Activated naive CD4-positive, alpha-beta T cell treated with anti-CD3 and anti-CD28 coated beads, Interleukin-2, amount 50 U/mL, for 16 hours (primary cell): ENCODE results near the gene SIL1.
"Not testable (repeated sequence)": the region's sequence is repeated elsewhere in the genome, so short reads cannot be mapped to it uniquely, and the experiment has no call there.

Experiments
- DNase-seq: peaks from one replicate; pipeline ENCODE4 v3.0.0-alpha.2; 2020

SIL1 gene

DNA sequence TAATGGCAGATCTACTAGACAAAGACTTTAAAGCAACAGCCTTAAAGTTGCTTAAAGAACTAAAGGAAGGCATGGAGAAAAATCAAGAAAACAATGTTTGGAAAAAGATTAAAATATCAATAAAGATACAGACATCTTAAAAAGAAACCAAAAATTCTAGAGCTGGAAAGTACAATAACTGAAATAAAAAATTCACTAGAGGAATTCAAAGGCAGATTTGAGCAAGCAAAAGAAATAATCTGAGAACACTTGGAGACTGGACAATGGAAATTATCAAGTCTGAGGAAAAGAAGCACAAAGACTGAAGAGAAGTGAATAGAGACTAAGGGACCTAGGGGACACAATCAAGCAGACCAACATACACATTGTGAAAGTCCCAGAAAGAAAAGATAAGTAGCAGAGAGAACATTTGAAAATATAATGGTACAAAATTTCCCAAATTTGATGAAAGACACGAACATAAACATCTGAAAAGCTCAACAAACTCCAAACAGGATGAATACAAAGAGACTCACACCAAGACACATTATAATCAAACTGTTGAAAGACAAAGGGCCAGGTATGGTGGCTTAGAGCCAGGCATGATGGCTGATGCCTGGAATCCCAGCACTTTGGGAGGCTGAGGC is 26.3 kb downstream of the SIL1 start:
- no peak for DNase-seq

DNA sequence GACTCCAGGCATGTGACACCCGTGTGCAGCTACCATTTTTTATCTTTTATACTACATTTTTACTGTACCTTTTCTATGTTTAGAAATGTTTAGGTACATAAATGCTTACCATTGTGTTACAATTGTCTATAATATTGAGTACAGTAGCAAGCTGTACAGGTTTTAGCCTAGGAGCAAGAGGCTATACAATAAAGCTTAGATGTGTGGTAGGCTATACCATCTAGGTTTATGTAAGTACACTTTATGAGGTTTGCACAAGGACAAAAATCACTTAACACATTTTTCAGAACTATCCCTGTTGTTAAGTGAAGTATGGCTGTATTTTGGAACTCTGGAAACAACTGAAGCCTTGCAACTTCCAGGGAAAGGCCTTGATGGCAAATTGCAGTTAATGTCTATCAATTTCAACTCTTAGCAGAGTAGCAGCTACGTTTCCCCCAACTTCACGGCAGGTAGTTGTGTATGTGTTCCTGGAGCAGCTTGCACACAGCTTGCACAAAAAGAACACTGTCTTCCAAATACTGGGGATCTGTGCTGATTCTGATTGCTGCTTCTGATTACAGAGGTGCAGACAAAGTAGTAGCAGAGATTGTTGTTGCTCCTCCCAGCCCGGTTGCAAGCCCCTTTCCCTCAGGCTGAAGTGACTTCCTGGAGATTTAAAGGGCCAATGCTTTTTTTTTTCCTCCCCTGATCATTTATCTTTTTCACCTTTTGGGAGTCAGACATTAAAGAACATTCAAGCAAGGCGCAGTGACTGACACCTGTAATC is 30.0 kb downstream of the SIL1 start:
- no peak for DNase-seq

DNA sequence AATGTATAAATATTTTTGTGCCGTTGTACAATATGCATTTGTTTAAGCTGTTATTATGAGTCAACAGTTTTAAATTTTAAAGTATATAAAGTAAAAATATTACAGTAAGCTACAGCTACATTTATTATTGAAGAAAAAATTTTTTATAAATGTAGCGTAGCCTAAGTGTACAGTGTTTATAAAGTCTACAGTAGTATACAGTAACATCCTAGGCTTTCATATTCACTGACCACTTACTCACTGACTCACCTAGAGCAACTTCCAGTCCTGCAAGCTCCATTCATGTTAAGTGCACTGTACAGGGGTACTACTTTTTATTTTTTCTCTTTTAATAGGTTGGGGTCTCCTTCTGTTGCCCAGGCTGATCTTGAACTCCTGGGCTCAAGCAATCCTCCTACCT is 30.6 kb downstream of the SIL1 start:
- DNase-seq = no peak

DNA sequence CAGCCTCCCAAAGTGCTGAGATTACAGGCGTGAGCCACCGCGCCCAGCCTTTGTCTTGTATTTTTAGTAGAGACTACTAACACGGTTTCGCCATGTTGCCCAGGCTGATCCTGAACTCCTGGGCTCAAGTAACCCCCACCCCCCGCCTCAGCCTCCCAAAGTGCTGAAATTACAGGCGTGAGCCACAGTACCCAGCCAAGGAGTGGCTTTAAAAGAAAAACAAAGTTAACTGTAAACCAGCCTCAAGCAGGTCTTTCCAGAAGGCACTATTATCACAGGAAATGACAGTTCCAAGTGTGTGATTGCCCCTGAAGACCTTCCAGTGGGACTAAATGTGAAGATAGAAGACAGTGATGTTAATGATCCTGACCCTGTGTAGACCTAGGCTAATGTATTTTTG is 31.1 kb downstream of the SIL1 start:
- DNase-seq = no peak

DNA sequence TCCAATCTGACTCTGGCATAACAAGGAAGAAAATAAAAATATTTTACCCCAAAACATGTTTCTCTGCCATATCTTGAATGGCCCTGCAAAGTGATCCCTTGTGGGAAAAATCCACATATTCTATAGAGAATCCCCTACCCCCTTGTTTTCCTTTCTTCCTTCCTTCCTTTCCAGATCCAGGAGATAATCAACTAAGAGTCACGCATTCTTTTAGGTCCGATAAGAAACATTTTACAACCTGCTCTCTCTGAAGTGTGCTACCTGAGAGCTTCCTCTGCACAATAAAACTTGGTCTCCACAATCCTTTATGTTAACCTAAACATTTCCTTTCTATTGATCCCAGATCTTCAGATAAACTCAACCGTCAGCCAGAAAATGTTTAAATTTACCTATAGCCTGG is 33.3 kb downstream of the SIL1 start:
- not testable (repeated sequence) for DNase-seq

DNA sequence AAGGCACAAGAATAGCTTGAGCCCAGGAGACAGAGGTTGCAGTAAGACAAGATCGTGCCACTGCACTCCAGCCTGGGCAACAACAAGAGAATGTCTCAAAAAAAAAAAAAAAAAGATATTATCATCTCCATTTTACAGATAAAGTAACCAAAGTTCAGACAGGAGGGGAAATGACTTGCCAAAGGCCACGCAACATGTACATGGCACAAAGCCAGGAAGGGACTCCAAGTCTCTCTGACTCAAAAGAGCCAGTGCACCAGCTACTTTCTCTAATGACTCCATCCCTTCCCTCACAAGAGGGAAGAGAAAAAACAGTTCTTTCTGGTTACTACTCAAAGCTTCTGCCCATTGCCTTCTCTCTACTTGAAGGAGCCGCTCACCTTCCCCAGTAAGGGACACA is 34.1 kb downstream of the SIL1 start:
- no peak for DNase-seq

DNA sequence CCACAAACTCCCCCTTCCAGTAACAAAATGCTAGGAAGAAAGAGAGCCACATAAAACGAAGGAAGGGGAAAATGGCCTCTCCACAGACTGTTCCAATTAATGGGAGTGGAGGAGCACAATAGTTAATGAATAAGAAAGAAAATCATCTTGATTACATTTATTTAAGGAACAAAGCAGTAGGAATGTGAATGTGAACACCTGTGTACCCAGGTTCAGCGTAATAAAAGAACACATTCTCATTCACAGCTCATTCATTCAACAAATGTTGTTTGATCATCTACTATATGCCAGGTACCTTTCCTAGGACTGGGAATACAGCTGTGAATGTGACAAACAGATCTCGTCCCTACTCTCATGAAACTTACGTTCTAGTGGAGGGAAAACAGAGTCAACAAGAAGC is 35.7 kb downstream of the SIL1 start:
- DNase-seq = no peak

DNA sequence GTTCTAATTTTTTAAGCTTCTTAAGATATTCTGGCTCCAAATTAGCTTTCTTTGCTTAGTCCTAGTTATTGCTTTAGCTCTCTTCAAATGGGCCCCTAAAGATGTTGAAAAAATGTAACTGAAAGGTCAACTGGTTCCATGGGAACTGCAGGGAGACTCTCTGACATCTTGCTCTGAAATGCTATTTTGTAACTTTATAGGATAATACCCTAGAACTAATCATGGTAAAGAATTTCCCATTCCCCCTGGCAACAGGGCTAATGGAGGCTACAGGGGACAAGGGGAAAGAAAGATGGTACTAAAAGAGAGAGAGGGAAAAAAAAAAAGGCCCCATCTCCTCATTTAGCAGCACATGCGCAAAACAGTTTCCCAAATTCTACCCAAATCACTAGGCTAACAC is 39.4 kb downstream of the SIL1 start:
- no peak for DNase-seq

DNA sequence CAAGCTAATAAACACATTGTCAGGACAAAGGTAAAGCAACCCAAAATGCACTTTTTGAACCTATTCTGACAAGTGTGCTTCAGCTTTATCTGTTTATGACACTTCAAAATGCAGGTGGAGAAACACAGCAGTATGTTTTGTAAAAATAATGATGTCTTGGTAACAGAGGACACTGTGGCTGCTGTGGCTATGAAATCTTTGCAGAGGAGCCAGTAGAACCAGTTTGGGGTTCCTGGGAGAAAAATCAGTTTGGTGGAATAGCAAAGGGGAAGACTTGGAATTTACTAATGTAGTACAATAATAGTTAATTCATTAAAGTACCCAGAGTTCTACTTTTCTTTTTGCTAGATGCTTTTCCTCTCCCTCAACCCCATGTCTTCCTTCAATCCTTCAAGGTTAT is 40.6 kb downstream of the SIL1 start:
- DNase-seq = no peak

DNA sequence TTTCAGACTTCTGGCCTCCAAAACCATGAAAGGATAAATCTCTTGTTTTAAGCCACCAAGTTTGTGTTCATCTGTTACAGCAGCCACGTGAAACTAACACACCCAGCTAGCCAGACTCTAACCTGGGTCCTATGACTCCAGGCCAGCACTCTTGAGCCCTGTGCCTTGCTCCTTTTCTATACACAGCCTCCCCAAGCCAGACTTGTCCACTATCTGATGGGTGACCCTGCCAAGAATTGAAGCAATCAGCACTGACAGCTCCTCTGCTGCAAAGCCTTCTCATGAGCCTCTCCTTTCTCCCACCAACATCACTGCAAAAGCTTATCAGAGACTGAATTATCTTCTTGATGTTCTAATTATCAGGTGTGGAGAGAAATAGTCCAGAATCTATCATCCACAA is 41.4 kb downstream of the SIL1 start:
- no peak for DNase-seq

DNA sequence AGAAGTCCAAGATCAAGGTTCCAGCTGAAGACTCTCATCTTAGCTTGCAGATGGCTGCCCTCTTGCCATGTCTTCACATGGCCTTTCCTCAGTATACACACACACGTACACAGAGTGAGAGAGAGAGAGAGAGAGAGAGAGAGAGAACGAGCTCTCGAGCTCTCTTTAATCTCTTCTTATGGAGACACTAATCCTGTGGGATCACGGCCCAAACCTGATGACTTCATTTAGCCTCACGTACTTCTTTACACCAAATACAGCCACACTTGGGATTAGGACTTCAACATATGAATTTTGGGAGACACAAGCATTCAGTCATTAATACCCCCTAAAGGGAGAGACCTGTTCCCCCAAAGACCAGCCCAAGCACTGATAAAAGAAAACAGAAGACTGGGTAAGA is 42.8 kb downstream of the SIL1 start:
- no peak for DNase-seq

DNA sequence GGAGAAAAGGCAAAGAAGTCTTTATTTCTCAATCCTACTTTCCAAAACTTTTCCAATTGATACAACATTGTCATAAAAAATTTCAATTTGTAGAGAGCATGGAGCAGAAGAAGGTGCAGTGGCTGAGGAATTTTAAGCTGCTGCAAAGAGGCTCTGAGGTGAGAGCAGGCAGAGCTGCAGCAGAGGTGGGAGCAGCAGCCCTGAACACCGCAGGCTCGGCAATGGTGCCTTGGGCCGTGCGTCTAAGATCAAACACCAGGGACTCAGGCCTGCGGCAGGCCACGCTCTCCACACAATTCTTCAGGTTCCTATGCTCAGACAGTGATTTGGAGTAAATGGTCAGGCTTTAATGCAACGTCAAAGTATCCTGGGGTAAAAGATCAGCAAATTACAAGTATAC is 46.3 kb downstream of the SIL1 start:
- no peak for DNase-seq

DNA sequence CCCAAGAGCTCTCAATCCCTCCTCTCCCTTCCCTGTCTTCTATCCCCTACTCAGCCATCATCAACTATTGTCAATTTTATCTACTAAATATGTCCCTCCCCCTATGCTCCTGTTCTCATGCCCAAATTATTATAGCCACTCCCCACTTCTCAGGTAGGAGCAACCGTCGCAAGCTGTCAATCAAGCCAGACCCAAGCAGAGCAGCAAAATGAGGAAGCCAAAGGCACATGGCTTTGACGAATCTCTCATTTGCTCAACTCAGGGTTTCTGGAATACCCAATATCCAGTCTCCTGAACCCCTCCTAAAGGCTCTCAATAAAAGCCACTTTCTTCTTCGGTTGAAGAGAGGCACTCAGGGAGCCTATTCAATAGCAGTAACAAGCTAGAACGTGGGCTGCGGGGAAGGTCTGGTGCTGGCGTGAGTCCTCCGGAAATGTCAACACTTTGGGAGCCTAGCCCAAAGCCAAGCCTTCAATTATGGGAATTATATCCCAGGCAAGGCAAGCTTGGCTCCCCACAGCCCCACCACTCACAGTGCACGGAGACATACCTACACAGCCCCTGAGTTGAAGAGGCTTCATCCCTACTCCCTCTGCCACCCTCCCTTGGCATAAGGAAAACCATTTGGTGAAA is 47.7 kb downstream of the SIL1 start:
- no peak for DNase-seq

DNA sequence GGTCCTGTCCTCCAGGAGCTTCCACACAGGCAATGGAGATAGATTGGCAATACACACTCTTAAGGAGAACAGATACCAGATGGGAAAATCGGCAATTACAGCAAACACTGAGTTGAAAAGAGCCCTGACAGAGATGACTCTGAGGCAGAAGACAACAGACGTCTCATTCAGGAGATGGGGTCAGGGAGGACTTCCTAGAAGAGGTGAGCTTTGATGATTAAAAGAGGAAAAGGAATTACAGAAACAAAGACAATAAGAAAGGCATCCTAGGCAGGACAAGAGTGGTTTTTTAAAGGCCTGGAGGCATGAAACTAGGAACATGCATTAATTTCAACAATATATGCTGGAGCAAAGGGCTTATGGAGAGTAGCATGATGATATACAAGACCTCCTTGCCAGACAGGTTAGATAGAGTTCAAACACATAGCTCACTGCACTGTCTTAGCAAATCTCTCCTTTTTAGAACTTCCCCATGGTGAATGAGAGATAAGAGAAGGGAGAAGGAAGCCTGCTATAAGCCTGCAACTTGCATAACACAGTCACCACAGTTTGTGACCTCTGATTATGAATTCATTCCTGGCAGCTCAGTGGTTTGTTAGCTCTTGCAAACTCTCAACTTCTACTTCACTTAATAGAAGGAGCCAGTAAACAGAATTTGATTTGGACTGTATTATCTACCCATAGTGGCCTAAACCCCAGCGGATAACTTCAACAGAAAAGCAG is 48.5 kb downstream of the SIL1 start:
- DNase-seq = no peak

DNA sequence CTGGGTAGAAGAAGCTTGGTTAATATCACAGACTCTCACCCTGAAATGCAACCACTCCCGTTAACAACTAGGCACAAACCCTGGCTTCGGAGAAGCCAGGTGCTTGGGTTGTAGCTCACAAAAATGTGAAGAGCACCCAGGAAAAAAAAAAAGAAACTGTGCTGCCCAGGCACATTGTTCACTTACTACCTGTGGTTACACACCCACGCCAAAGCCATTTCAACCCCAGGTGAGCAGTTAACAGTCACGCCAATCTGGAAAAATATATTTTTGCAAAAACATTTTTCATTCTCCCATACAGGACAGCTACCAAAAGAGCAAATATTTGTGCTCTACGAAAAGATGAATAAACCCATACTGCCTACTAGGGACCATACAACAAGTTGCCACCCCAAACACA is 49.2 kb downstream of the SIL1 start:
- no peak for DNase-seq

DNA sequence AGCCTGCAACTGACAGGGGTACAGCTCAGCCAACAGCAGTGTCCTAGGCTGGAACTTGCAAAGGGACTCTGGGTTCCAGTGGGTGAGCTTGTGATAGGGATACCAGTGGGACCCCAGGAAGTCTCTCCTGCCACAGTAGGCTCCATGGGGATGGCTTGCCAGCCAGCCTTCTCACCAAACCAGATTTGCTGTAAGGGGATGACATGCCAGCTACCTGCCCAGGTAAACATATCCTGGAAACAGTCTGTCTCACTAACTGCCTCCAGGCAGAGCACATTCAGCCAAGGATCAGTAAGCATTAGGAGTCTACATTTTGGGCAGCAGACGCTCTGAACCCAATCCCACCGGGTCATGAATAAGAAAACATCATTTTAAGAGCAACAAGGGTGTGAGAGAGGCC is 49.9 kb downstream of the SIL1 start:
- DNase-seq = no peak

DNA sequence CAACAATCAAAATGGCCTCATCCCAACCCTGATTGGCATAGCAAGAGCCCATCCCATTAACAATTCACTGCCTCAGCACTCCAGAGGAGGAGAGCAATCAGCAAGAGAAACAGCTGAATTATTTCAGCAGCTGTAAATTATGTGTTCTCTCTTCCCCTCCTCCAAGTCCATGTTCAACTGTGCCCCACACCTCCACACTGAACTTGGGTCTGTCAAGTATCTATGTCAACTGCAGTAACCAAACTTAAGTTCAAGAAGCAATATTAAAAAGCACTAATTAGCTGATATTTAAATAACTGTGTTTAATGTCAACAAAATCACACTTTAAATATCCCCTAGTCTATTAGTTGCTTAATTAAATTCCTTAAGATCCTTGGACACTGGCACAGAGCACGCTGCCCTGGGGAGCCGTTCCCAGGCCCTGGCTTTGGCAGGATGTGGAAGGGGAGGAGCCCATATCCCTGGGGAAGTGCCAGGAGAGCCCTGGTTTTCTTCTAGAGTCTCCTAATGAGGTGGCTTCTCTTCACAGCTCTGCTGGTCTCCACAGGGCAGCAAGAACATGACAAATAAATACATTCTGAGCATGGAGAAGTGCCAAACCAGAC is 50.6 kb downstream of the SIL1 start:
- no peak for DNase-seq

DNA sequence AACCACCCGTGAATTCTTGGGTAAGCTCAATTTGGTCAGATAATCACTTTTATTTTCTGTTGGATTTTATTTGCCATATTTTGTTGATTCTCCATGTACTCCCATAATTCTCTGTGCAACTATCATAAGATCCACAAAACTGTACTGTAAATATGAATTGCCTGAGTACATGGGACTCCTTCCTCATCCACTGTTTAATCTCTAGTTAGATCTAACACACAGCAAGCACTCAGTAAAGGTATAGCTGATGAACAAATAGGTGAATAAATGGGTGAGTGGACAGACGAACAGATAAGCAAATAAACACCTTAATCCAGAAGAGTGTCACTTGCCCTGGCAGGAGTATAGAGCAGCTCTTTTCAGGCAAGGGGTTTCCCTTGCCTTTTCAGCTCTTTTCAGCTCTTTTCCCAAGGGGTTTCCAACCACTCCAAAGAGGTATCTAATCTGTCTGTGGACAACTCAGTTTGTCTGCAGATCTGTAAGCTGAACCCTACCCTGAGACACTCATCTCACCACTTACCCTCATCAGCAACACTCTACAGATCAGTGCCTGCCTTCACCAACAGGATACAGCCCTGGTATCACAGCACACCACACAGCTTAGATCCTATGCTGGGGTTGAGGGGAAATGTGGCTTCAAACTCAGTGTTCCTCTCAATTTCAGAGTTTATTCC is 51.2 kb downstream of the SIL1 start:
- DNase-seq = no peak

DNA sequence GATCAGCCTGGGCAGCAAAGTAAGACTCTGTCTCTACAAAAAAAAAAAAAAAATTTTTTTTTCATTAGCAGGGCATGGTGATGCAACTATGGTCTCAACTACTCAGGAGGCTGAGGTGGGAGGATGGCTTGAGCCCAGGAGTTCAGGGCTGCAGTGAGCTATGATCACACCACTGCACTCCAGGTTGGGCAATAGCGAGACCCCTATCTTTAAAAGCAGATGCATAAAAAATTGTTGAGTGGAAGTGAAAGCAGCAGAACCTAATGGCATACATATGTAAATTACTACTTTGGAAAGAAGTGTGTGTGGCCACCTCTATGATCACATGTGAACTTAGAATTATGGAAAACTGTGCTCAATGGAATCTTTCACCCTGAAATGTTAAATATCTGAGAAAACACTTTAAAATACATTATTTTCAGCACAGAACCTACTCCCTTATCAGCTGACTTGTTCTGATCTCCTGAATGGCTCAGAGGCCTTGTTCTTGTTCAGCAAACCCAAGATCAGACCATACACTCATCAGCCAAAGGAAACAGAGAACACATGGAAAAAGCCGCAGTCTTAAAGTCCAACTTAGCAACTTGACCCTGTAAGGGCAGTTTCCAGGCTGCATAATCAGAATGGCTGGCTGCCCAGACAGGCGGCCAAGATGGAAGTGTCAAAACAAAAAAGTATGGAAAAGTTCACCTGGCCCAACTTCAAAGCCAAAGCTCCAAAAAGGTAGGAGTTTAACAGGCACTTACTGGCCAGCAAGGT is 56.5 kb downstream of the SIL1 start:
- no peak for DNase-seq

DNA sequence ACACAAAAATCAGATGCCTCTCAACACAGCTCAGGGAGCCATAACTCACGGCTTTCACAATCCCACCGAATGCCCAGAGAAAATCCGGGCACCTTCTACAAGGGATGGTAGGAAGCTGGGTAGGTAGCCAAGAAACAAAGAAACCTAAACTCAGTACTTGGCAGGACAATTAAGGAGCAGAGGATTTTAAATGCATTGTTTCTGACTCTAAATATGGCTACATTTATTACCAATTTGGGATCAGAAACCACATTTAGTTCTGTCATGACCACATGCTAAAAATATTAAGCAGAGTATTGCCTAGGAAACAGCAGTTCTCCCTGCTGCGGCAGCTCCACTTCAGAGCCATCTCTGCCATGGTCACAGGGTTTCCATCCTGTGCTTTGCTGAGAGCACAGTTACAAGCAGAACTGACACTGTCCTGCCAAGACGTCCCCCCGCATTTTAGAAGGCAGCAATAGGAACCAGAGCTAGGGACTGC is 57.5 kb downstream of the SIL1 start:
- DNase-seq = no peak

DNA sequence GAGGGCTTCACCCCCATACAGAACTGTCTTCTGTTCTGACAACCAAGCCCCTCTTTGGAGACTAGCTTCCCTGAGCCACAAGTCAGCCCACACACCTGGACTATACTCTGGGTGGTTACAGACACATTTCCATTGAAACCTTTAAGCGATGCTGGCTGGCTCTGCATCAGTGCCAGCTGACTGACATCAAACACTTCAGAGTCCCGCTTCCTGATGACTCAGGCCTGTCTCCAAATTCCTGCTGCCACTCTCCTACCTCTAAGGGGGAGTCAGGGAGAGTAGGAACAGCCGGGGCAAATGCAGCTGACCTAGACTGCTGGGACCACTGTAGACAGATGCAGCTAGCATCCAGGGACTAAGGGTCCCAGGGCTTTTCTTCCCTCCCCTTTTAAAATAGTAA is 59.4 kb downstream of the SIL1 start:
- no peak for DNase-seq

DNA sequence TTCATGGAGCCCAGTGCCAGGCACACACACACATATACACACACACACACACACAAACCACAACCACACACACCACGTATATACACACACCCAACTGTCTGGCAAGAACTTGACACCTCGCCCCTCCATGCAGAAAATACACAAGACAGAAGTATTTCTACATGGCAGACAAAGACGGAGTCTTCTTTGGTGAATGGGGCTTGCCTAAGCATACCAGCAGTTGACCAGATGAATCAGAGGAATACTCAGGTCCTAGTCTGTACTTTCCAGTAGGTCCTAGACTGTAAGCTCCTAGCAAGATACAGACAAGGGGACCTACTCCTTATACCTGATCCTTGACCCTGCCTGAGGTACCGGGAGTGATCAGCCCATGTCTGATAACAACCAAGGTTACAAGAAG is 60.1 kb downstream of the SIL1 start:
- no peak for DNase-seq
